Subcutaneous adipose tissue (tissue), 4 donors: ENCODE data around the gene GRM3. TPM values are rescaled to one million over a fixed set of nuclear protein-coding genes. Genes with fewer than 3 reads are reported as not detected.

Experiments
- CTCF ChIP-seq: fragments of 450-650 bp; IDR thresholded peaks from one replicate; pipeline ENCODE4 v1.5.1; 2016; ENCODE audit warnings: low read depth, mild to moderate bottlenecking, control low read depth, antibody characterized with exemption, moderate library complexity
- total RNA-seq, 4 donors: library from RNA; depleted of rRNA; stranded (reverse); fragments of >200 nt; gene quantifications; one replicate each; pipeline ENCODE4 v1.1.0, GENCODE V29; 2016

The GRM3 gene
- total RNA-seq, 4 donors from 2014 or later: not detected

- TF ChIP-seq CTCF: no peak
Measured at GRCh38 chr7:86664991-86665390, 21.3 kb downstream of the GRM3 start.

GRCh38 chr7:86665669-86666068, 22.0 kb downstream of the GRM3 start:
- TF ChIP-seq CTCF: no peak

GRCh38 chr7:86667732-86668131, 24.0 kb downstream of the GRM3 start:
- TF ChIP-seq CTCF: no peak

GRCh38 chr7:86668315-86668714, 24.6 kb downstream of the GRM3 start:
- no peak for TF ChIP-seq CTCF

GRCh38 chr7:86687831-86688230, 44.1 kb downstream of the GRM3 start:
- no peak for TF ChIP-seq CTCF

- TF ChIP-seq CTCF: no peak
Measured at GRCh38 chr7:86689363-86689762, 45.7 kb downstream of the GRM3 start.

- no peak for TF ChIP-seq CTCF
Measured at GRCh38 chr7:86692755-86693154, 49.0 kb downstream of the GRM3 start.
